NCI-H510A treated with DMSO at 0.1 percent for 48 hours (cell line): Measurements from ENCODE around the gene ATP5F1A.
"Not testable (repeated sequence)": the region's sequence is repeated elsewhere in the genome, so short reads cannot be mapped to it uniquely, and the experiment has no call there.

Experiments used
- DNase-seq: peaks from one replicate; lab custom pipeline; 2025; lab: John Stamatoyannopoulos, UW

ATP5F1A gene

DNA sequence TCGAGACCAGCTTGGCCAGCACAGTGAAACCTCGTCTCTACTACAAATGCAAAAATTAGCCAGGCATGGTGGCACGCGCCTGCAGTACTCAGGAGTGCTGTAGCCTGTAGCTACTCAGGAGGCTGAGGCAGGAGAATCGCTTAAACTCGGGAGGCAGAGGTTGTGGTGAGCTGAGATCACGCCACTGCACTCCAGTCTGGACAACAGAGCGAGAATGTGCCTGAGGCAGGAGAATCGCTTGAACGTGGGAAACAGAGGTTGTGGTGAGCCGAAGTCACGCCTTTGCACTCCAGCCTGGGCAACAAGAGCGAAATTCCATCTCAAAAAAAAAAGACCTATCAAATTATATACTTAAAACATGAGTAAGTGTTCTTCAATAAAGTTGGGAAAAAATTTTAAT, 50.7 kb downstream of the ATP5F1A start:
- not testable (repeated sequence) for DNase-seq

DNA sequence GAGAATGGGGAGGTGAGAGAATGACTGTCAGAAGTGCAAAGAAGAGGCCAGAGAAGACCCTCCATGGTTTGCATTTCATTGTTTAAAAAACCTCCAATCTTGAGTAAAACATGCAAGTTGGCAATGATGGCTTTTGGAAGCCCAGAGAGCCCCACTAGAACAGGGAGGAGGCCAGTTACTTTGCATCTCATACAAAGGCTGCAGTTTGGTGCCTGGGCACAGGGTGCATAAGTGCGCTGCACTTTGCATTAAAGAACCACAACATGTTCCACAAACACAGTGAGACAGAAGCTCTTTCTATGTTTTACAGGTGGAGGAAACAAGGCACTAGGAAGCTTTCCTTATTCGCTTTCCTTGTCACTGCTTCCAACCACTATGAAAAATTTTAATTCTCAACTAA, 51.4 kb downstream of the ATP5F1A start:
- no peak for DNase-seq

DNA sequence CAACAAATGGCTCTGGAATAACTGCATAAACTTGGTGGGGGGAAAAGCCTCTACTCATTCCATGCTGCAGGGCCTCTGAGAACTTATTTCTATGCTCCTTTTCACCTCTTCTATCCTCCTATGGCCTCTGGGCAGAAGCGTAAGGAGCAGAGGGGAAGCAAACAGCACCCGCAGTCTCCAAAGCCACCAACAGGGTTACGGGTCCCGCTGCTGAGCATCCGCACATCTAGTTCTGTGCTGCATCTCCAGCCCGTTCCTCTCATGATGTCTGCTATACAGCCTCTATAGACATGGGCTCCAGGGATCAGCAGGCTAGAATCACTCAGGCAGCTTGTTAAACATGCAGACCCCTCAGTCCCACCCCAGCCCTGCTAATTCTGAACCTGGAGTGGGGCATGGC, 52.0 kb downstream of the ATP5F1A start:
- no peak for DNase-seq

- no peak for DNase-seq
These were observed 55.4 kb downstream of the ATP5F1A start for GRCh38 chr18:46042571-46043123.

- DNase-seq: no peak
These were observed 57.4 kb downstream of the ATP5F1A start for GRCh38 chr18:46040747-46041104.

- DNase-seq: no peak
These were observed 57.9 kb downstream of the ATP5F1A start for GRCh38 chr18:46040033-46040746.

GRCh38 chr18:46037512-46038305, 60.4 kb downstream of the ATP5F1A start:
- DNase-seq: no peak

- no peak for DNase-seq
These were observed 62.1 kb downstream of the ATP5F1A start for GRCh38 chr18:46035696-46036680.

DNA sequence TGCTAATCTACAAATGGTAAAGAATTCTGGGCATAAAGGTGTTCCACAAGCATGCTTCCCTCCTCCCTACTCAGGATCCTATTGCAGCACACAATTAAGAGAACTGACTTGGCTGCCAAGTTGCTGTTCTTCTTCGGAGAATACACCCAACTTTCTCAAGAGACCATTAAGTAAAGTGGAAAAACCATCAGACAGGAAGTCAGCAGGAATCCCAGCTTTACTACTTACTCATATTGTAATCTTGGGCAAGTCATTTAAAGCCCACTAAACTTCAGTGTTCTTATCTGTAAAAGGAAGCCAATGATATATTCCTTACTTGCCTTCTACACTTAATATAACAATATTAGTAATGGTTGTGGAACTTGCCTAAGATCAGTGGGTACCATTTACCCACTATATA, 63.9 kb downstream of the ATP5F1A start:
- DNase-seq: no peak

DNA sequence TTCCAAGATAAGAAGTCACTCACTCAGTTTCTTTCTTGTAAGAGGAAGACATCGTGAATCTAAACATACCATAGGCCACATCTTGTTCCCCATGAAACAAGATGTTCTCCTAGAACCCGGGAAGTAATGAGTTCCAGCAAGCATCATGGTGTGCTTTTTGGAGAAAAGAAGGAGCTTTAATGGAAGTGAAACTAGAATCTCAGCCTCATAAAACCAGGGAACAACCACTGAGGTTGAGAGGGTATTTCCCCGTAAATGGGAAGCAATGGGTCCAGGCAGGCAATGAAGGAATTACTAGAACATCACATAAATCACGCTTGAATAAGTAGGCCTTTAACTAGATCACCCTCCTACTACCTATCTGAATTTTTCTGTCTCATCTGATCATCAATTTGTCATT, 66.4 kb downstream of the ATP5F1A start:
- DNase-seq: no peak
